ENCODE measurements around the gene ITFG1.
"Not testable (repeated sequence)": the region's sequence is repeated elsewhere in the genome, so short reads cannot be mapped to it uniquely, and the experiment has no call there.

The ITFG1 gene

GRCh38 chr16:47158992-47159391, 301.9 kb downstream of the ITFG1 start:
- no peak for DNase-seq (ENCODE audit: low read depth, low spot score)

- DNase-seq (ENCODE audit: low read depth, low spot score), result no peak
These were observed 304.1 kb downstream of the ITFG1 start for GRCh38 chr16:47156680-47157215.

GRCh38 chr16:47152501-47152900, 308.4 kb downstream of the ITFG1 start:
- DNase-seq (ENCODE audit: low read depth, low spot score), result not testable (repeated sequence)

- DNase-seq (ENCODE audit: low read depth, low spot score), result no peak
These were observed 310.8 kb downstream of the ITFG1 start for GRCh38 chr16:47150067-47150466.

GRCh38 chr16:47144559-47144877, 316.3 kb downstream of the ITFG1 start:
- DNase-seq (ENCODE audit: low read depth, low spot score), result no peak

- no peak for DNase-seq (ENCODE audit: low read depth, low spot score)
These were observed 316.9 kb downstream of the ITFG1 start, which contains the start of gene NETO2 for GRCh38 chr16:47143677-47144558. Gene NETO2 (minus strand): TSS chr16:47143945. CDS start chr16:47143612, 333 bp downstream.

GRCh38 chr16:47142821-47143676, 317.8 kb downstream of the ITFG1 start:
- DNase-seq (ENCODE audit: low read depth, low spot score), result peak; percentile 39

GRCh38 chr16:47142486-47142820, 318.4 kb downstream of the ITFG1 start:
- DNase-seq (ENCODE audit: low read depth, low spot score), result no peak

GRCh38 chr16:47141773-47142485, 318.9 kb downstream of the ITFG1 start:
- DNase-seq (ENCODE audit: low read depth, low spot score), result peak; percentile 73

GRCh38 chr16:47140686-47141085, 320.2 kb downstream of the ITFG1 start:
- DNase-seq (ENCODE audit: low read depth, low spot score), result no peak

GRCh38 chr16:47139561-47140185, 321.2 kb downstream of the ITFG1 start:
- DNase-seq (ENCODE audit: low read depth, low spot score), result no peak

GRCh38 chr16:47137925-47138324, 322.9 kb downstream of the ITFG1 start:
- not testable (repeated sequence) for DNase-seq (ENCODE audit: low read depth, low spot score)

GRCh38 chr16:47136099-47136842, 324.6 kb downstream of the ITFG1 start:
- DNase-seq (ENCODE audit: low read depth, low spot score), result no peak

- DNase-seq (ENCODE audit: low read depth, low spot score), result no peak
These were observed 326.3 kb downstream of the ITFG1 start for GRCh38 chr16:47134550-47134949.

- no peak for DNase-seq (ENCODE audit: low read depth, low spot score)
These were observed 328.6 kb downstream of the ITFG1 start for GRCh38 chr16:47132308-47132707.

- no peak for DNase-seq (ENCODE audit: low read depth, low spot score)
These were observed 331.0 kb downstream of the ITFG1 start for GRCh38 chr16:47129755-47130435.

GRCh38 chr16:47127541-47127940, 333.3 kb downstream of the ITFG1 start:
- DNase-seq (ENCODE audit: low read depth, low spot score), result no peak

GRCh38 chr16:47125757-47126156, 335.1 kb downstream of the ITFG1 start:
- DNase-seq (ENCODE audit: low read depth, low spot score), result no peak

- no peak for DNase-seq (ENCODE audit: low read depth, low spot score)
These were observed 347.7 kb downstream of the ITFG1 start for GRCh38 chr16:47113130-47113529.

GRCh38 chr16:47110939-47111338, 349.9 kb downstream of the ITFG1 start:
- DNase-seq (ENCODE audit: low read depth, low spot score), result no peak
